ENCODE results near the gene ROR1.

DNA sequence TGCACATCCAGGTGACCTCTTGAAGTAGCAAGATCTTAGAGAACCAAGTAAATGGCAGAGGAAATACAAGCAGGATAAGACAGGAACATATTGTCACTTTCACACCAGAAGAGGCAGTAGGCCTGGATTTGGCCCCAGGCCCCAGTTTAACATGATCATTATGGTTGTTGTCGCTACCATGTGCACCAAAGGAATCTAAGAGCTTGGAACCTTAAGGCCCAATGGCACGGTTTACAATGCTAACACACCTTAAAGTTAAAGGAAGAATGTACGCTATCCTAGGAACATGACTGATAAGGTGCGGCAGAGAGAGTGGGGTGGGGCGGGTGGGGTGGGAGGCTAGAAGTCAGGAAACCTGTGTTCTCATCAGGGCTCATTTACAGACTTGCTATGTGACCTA is 147.5 kb downstream of the ROR1 start:
- TF ChIP-seq, protein P1, sequence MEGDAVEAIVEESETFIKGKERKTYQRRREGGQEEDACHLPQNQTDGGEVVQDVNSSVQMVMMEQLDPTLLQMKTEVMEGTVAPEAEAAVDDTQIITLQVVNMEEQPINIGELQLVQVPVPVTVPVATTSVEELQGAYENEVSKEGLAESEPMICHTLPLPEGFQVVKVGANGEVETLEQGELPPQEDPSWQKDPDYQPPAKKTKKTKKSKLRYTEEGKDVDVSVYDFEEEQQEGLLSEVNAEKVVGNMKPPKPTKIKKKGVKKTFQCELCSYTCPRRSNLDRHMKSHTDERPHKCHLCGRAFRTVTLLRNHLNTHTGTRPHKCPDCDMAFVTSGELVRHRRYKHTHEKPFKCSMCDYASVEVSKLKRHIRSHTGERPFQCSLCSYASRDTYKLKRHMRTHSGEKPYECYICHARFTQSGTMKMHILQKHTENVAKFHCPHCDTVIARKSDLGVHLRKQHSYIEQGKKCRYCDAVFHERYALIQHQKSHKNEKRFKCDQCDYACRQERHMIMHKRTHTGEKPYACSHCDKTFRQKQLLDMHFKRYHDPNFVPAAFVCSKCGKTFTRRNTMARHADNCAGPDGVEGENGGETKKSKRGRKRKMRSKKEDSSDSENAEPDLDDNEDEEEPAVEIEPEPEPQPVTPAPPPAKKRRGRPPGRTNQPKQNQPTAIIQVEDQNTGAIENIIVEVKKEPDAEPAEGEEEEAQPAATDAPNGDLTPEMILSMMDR (IDR thresholded peaks at IDR 0.05; ENCODE audit: low read depth, low read length), result no peak
- TF ChIP-seq, protein P2, sequence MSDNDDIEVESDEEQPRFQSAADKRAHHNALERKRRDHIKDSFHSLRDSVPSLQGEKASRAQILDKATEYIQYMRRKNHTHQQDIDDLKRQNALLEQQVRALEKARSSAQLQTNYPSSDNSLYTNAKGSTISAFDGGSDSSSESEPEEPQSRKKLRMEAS (IDR thresholded peaks at IDR 0.05; ENCODE audit: low read depth, low read length), result no peak
- no peak for TF ChIP-seq POLR2A (IDR thresholded peaks at IDR 0.05; ENCODE audit: extremely low read depth, insufficient read length)
